GM23338 (cell line): ENCODE measurements around the gene TBX6. TPM values are rescaled to one million over a fixed set of nuclear protein-coding genes. Genes with fewer than 3 reads are reported as not detected.

Experiments used
- ATAC-seq: fragments of 200-7000 bp; cut with Tn5 transposase; 3 replicates; pipeline ENCODE4 v1.9.1; 2020
- DNase-seq: peaks from one replicate; pipeline ENCODE4 v3.0.0-alpha.2; 2015; ENCODE audit warnings: low spot score
- H2AFZ ChIP-seq: fragments of 200-600 bp; sonication (generic); 2 replicates; pipeline ENCODE4 v1.8.0; 2016; ENCODE audit warnings: antibody characterized with exemption, mild to moderate bottlenecking, moderate library complexity
- H3F3A ChIP-seq: fragments of 200-600 bp; sonication (generic); replicated peaks from 2 replicates; pipeline ENCODE4 v1.8.0; 2017; ENCODE audit warnings: antibody characterized with exemption, mixed run types, low read depth
- H3K27ac ChIP-seq: fragments of 200-600 bp; sonication (generic); 2 replicates; pipeline ENCODE4 v1.6.1; 2016; ENCODE audit warnings: low read depth
- H3K27me3 ChIP-seq: fragments of 200-600 bp; sonication (generic); 2 replicates; pipeline ENCODE4 v1.8.0; 2016; ENCODE audit warnings: mild to moderate bottlenecking, mixed run types, moderate library complexity; ENCODE audit not compliant: insufficient read depth
- H3K36me3 ChIP-seq: fragments of 200-600 bp; sonication (generic); 2 replicates; pipeline ENCODE4 v1.8.0; 2016; ENCODE audit warnings: mild to moderate bottlenecking; ENCODE audit not compliant: insufficient read depth
- H3K4me1 ChIP-seq: fragments of 200-600 bp; sonication (generic); 2 replicates; pipeline ENCODE4 v1.8.0; 2016; ENCODE audit warnings: mild to moderate bottlenecking, moderate library complexity; ENCODE audit not compliant: insufficient read depth
- H3K4me2 ChIP-seq: fragments of 200-600 bp; sonication (generic); 2 replicates; pipeline ENCODE4 v1.7.1; 2017; ENCODE audit warnings: mixed run types
- H3K4me3 ChIP-seq: fragments of 200-600 bp; sonication (generic); 2 replicates; pipeline ENCODE4 v1.6.1; 2016; ENCODE audit warnings: mixed run types
- H3K79me2 ChIP-seq: fragments of 200-600 bp; sonication (generic); replicated peaks from 2 replicates; pipeline ENCODE4 v1.8.0; 2017; ENCODE audit warnings: mild to moderate bottlenecking; ENCODE audit not compliant: insufficient read depth
- H3K9me2 ChIP-seq: fragments of 200-600 bp; sonication (generic); 2 replicates; pipeline ENCODE4 v1.8.0; 2017; ENCODE audit not compliant: insufficient read depth
- H4K20me1 ChIP-seq: fragments of 200-600 bp; sonication (generic); replicated peaks from 2 replicates; pipeline ENCODE4 v1.8.0; 2017; ENCODE audit warnings: mild to moderate bottlenecking; ENCODE audit not compliant: insufficient read depth
- H3K27ac Mint-ChIP-seq: 2 replicates; pipeline ENCODE4 v1.8.0; 2020; ENCODE audit warnings: inconsistent platforms, mild to moderate bottlenecking, moderate library complexity, mixed read lengths
- H3K27me3 Mint-ChIP-seq: 3 replicates; pipeline ENCODE4 v1.8.0; 2022; ENCODE audit warnings: low read depth, mild to moderate bottlenecking, moderate library complexity, mixed read lengths, inconsistent platforms; ENCODE audit not compliant: insufficient read depth, poor library complexity
- H3K36me3 Mint-ChIP-seq: 3 replicates; pipeline ENCODE4 v1.8.0; 2021; ENCODE audit warnings: low read depth, mild to moderate bottlenecking, inconsistent platforms, moderate library complexity, mixed read lengths
- H3K4me1 Mint-ChIP-seq: 3 replicates; pipeline ENCODE4 v1.8.0; 2020; ENCODE audit warnings: mild to moderate bottlenecking, inconsistent platforms, mixed read lengths
- H3K4me3 Mint-ChIP-seq: 3 replicates; pipeline ENCODE4 v1.8.0; 2021; ENCODE audit warnings: moderate library complexity, mild to moderate bottlenecking, inconsistent platforms, mixed read lengths
- H3K9me3 Mint-ChIP-seq: 3 replicates; pipeline ENCODE4 v1.8.0; 2020; ENCODE audit warnings: moderate library complexity, mild to moderate bottlenecking, inconsistent platforms, mixed read lengths
- EZH2 ChIP-seq: fragments of 200-600 bp; sonication (generic); IDR thresholded peaks from one replicate; pipeline ENCODE4 v1.8.0; 2017; ENCODE audit warnings: antibody characterized with exemption, mild to moderate bottlenecking, low read depth; ENCODE audit not compliant: unreplicated experiment
- EZH2phosphoT487 ChIP-seq: fragments of 200-600 bp; sonication (generic); IDR thresholded peaks from one replicate; pipeline ENCODE4 v1.8.1; 2018; ENCODE audit warnings: antibody characterized with exemption; ENCODE audit not compliant: unreplicated experiment
- JUNB ChIP-seq: IDR thresholded peaks from one replicate; pipeline ENCODE4 v1.6.1; 2016; ENCODE audit warnings: antibody characterized with exemption; ENCODE audit not compliant: unreplicated experiment
- NANOG ChIP-seq: IDR thresholded peaks from 2 replicates; pipeline ENCODE4 v1.6.1; 2016; ENCODE audit warnings: antibody characterized with exemption, borderline replicate concordance
- STAT1 ChIP-seq: IDR thresholded peaks from one replicate; pipeline ENCODE4 v1.6.1; 2016; ENCODE audit warnings: antibody characterized with exemption; ENCODE audit not compliant: unreplicated experiment
- ZNF331 ChIP-seq: fragments of 250-450 bp; sonication (Bioruptor Pico); IDR thresholded peaks from 2 replicates; pipeline ENCODE4 v1.5.0; 2020; ENCODE audit warnings: low read depth, mild to moderate bottlenecking, moderate library complexity
- ZNF462 ChIP-seq: fragments of 250-450 bp; sonication (Bioruptor Pico); IDR thresholded peaks from 2 replicates; pipeline ENCODE4 v1.5.0; 2020; ENCODE audit warnings: mild to moderate bottlenecking, moderate library complexity
- polyA plus RNA-seq: library from polyadenylated mRNA; unstranded; fragments of >200 nt; fragmentation: Nextera tagmentation; extraction: Ambion mirVana; gene quantifications from 2 replicates; pipeline ENCODE4 v1.2.1, GENCODE V29; 2016
- total RNA-seq: library from RNA; depleted of rRNA; stranded (reverse); fragments of >200 nt; shearing (Covaris generic); gene quantifications from 2 replicates; pipeline ENCODE4 v1.2.3, GENCODE V29; 2014
- TF ChIP-seq, protein P1 (sequence below): IDR thresholded peaks from 2 replicates; pipeline ENCODE4 v1.6.1; 2016; ENCODE audit warnings: antibody characterized with exemption
- TF ChIP-seq, protein P2 (sequence below), 2 experiments: fragments of 200-600 bp in 1 of 2; sonication (generic) in 1 of 2; conservative IDR thresholded peaks; 2 replicates each; pipeline versions ENCODE4 v1.5.1 to v1.6.1; 2016 to 2017; ENCODE audit warnings: antibody characterized with exemption in 2 of 2, low read depth in 2 of 2, mild to moderate bottlenecking in 2 of 2, moderate library complexity in 1 of 2

TBX6 gene
- total and polyA plus RNA-seq, 2 experiments from 2014 or later = 1.1 to 2.4 TPM

GRCh38 chr16:30120340-30121105, 28.8 kb upstream of the TBX6 start:
- no peaks in the 10 kb centered on the region for H4K20me1 ChIP-seq
- no peak overlapping the region for H3K27ac Mint-ChIP-seq

More at GRCh38 chr16:30120340-30121105, 28.8 kb upstream of the TBX6 start:
- Histone ChIP-seq H3F3A (no peaks in the 10 kb centered on the region), H3K79me2 (no peaks in the 10 kb centered on the region), H3K27ac (no peak overlapping the region), H3K36me3 (no peaks in the 10 kb centered on the region), H3K4me2 (no peak overlapping the region), H3K27me3 (no peaks in the 10 kb centered on the region), H3K4me1 (peaks cover 3% of the 10 kb centered on the region; the same call in 1 of the 2 replicates), H2AFZ (no peak overlapping the region), H3K4me3 (no peak overlapping the region), H3K9me2 (no peaks in the 10 kb centered on the region)
- H3K27me3 Mint-ChIP-seq = peaks cover 9% of the 10 kb centered on the region
- no peaks in the 10 kb centered on the region for H3K36me3 Mint-ChIP-seq
- H3K4me1 Mint-ChIP-seq = peaks cover 4% of the 10 kb centered on the region; the same call in 2 of the 3 replicates
- no peak for ATAC-seq
- no peak overlapping the region for H3K4me3 Mint-ChIP-seq
- H3K9me3 Mint-ChIP-seq = no peaks in the 10 kb centered on the region
- no peak for TF ChIP-seq EZH2phosphoT487
- no peak for TF ChIP-seq NANOG
- no peak for TF ChIP-seq ZNF462 (CRISPR knock-in tag)
- no peak for TF ChIP-seq ZNF331 (CRISPR knock-in tag)
- TF ChIP-seq EZH2 = no peak
- TF ChIP-seq, protein P1, sequence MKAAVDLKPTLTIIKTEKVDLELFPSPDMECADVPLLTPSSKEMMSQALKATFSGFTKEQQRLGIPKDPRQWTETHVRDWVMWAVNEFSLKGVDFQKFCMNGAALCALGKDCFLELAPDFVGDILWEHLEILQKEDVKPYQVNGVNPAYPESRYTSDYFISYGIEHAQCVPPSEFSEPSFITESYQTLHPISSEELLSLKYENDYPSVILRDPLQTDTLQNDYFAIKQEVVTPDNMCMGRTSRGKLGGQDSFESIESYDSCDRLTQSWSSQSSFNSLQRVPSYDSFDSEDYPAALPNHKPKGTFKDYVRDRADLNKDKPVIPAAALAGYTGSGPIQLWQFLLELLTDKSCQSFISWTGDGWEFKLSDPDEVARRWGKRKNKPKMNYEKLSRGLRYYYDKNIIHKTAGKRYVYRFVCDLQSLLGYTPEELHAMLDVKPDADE = no peak
- TF ChIP-seq JUNB = no peak
- no peak for TF ChIP-seq STAT1
- TF ChIP-seq, protein P2, sequence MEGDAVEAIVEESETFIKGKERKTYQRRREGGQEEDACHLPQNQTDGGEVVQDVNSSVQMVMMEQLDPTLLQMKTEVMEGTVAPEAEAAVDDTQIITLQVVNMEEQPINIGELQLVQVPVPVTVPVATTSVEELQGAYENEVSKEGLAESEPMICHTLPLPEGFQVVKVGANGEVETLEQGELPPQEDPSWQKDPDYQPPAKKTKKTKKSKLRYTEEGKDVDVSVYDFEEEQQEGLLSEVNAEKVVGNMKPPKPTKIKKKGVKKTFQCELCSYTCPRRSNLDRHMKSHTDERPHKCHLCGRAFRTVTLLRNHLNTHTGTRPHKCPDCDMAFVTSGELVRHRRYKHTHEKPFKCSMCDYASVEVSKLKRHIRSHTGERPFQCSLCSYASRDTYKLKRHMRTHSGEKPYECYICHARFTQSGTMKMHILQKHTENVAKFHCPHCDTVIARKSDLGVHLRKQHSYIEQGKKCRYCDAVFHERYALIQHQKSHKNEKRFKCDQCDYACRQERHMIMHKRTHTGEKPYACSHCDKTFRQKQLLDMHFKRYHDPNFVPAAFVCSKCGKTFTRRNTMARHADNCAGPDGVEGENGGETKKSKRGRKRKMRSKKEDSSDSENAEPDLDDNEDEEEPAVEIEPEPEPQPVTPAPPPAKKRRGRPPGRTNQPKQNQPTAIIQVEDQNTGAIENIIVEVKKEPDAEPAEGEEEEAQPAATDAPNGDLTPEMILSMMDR (conservative IDR thresholded peaks at IDR 0.05; ENCODE audit: low read depth in 2 of 2) = no peak
- no peak for DNase-seq
